ENCODE data around the gene PARVB. TPM values are rescaled to one million over a fixed set of nuclear protein-coding genes. Genes with fewer than 3 reads are reported as not detected.
A peak's percentile ranks its signal among the peaks of the same experiment; 100 is the strongest.

Gene PARVB
- total RNA-seq, 1 donor from 2014 or later, result 38.2 TPM

DNA sequence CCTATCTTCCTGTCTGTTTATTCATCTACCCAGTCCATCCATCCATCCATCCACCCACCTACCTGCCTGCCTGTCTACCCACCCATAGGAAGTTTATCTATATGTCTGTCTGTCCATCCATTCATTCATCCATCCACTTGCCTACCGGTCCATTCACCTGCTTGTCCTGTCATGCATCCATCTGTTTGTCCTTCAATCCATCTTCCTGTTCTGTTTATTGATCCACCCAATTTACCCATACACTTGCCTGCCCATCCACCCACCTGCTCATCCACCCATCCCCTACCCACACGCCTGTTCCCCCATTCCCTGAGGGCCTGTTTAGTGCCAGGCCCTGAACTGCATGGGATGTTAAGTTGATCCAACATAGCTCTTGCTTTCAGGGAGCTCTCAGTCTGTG, 175.1 kb downstream of the PARVB start:
- intact Hi-C loops (cut with DNase I), result no loop called here
- no peak for ATAC-seq

DNA sequence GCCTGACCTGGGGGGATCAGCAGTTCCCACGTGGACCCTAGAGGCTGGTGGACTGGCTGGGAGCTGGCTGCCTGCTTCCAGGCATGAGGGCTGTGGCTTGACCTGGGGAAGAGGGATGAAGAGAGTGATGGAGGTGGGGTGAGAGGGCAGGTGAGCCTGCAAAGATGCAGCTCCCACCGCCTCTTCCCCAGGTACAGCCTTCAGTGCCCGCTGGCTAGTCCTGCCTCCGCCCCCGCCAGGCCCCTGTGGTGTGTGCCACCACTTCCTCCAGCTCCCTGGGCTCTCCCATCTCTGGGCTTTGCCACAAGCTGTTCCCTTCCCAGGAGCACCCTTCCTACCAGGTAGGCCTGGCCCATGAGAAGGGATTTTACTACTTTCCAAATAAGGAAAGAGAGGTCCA, 175.8 kb downstream of the PARVB start:
- ATAC-seq (no peak), DNase-seq (ENCODE audit: low spot score) (peak; percentile 40)
- intact Hi-C loops (cut with DNase I), result no loop called here

More for the DNA sequence above, 175.1 kb downstream of the PARVB start:
- no peak for DNase-seq (ENCODE audit: low spot score)

GRCh38 chr22:44200451-44200850, 176.3 kb downstream of the PARVB start:
- peak; percentile 38 for DNase-seq (ENCODE audit: low spot score)
- ATAC-seq, result no peak
- intact Hi-C loops (cut with DNase I), result no loop called here

- no peak for ATAC-seq
- peak; percentile 57 for DNase-seq (ENCODE audit: low spot score)
- intact Hi-C loops (cut with DNase I), result no loop called here
Measured at GRCh38 chr22:44200855-44201550, 176.9 kb downstream of the PARVB start.

- intact Hi-C loops (cut with DNase I), result no loop called here
- DNase-seq (ENCODE audit: low spot score) (peak; percentile 56), ATAC-seq (no peak)
Measured at GRCh38 chr22:44201665-44202064, 177.6 kb downstream of the PARVB start.

- intact Hi-C loops (cut with DNase I), result no loop called here
- DNase-seq (ENCODE audit: low spot score), result peak; percentile 50
- peak; percentile 47 for ATAC-seq
Measured at GRCh38 chr22:44202261-44202789, 178.2 kb downstream of the PARVB start.

GRCh38 chr22:44203203-44203602, 179.1 kb downstream of the PARVB start:
- intact Hi-C loops (cut with DNase I), result no loop called here
- no peak for ATAC-seq
- DNase-seq (ENCODE audit: low spot score), result no peak

- intact Hi-C loops (cut with DNase I), result no loop called here
- ATAC-seq, result no peak
- peak; percentile 47 for DNase-seq (ENCODE audit: low spot score)
Measured at GRCh38 chr22:44204739-44205515, 180.8 kb downstream of the PARVB start.

DNA sequence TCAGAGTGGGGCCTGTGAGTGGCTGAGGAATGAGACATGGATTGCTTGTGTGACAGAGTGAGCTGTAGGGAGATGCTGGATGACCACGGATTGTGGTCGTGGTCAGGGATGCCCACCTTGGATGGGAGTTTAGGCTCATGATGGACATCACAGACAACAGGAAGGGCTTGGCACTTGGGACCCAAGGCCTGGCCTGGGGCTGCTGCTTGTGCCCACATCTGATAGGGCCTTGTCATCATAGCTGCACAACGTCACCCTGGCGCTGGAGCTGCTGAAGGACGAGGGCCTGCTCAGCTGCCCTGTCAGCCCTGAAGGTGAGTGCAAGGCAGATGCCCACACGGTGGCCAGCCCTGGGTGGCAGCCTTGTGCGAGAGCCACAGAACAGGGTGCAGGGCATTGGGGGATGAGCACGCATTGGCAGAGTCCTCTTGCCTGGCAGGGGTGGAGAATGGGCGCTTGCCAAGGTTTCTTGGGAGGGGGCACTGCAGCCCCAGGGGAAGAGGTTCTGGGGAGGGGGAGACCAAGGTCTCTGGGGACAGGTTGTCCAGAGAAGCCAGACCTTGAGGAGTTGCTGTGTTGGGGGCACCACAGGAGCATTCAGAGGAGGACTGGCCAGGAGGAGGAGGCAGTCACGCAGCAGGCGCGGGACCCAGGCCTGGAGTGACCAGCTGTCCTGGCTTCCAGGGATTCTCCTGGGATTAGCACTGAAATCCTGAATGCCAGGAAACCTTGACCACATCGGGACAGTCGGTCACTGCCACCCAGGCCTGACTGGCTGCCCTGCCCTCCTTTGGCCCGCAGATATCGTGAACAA, 181.6 kb downstream of the PARVB start:
- ATAC-seq (no peak), DNase-seq (ENCODE audit: low spot score) (peak; percentile 37)
- intact Hi-C loops (cut with DNase I), result no loop called here

DNA sequence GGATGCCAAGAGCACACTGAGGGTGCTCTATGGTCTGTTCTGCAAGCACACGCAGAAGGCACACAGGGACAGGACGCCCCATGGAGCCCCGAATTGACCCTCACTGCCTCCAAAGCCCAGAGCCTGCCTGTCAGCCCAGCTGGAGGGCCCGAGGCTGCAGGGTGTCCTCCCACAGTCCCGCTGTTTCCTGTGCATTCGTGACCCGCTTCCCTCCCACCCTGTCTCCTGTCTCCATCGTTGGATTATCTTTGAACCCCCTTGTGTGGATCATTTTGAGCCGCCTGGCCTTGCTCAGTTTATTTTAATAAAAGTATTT, 182.2 kb downstream of the PARVB start:
- DNase-seq (ENCODE audit: low spot score), result no peak
- intact Hi-C loops (cut with DNase I), result no loop called here

DNA sequence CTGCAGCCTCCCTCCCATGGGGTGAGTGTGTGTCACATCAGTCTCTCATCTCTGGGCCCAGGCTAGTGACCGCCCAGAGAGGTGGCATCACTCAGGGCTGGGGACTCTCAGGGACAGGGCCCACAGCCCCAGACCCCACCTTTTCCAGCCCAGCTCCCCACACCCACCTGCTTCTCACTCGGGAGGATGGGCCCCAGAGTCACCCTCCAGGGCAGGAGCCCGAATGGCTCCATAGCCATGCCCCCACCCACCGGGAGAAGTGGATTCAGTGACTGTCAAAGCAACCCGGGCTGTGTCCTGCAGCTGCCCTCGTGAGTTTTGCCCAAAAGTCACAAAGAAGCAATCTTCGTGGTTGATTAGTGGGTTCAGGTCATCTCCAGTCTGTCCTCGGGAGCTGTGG, 182.6 kb downstream of the PARVB start:
- ATAC-seq, result no peak
- no peak for DNase-seq (ENCODE audit: low spot score)
- intact Hi-C loops (cut with DNase I), result no loop called here

More for the DNA sequence above, 182.2 kb downstream of the PARVB start:
- no peak for ATAC-seq

DNA sequence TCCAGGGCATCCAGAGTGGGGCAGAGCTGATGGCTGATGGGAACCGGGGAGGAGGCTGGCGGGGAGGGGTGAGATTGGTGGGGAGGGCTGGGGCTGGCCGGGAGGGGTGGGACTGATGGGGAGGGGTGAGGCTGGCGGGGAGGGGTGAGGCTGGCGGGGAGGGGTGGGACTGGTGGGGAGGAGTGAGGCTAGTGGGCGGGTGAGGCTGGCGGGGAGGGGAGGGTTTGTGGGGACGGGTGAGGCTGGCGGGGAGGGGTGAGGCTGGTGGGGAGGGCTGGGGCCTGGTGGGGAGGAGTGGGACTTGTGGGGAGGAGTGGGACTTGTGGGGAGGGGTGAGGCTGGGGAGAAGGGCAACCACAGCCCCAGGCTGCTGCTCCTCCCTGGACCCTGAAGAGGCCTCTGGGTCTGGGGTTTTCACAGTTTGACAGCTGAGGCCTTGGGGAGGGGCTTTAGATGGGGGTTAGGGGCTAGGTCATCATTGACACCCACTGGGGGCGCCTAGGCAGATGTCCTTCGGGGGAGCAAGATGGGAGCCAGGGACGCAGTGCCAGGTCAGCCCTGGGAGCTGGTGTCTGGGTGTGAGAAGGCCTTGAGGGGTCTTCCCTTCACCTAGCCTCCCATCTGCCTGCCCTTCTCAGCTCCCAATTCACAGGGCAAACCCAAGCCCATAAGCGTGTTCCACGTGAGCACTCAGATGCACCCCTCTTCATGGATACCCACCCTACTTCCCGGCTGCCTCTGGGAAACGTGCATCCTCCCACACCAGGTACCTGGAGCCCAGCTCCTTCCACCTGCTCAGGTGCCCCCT, 183.3 kb downstream of the PARVB start:
- intact Hi-C loops (cut with DNase I), result no loop called here
- DNase-seq (ENCODE audit: low spot score), result no peak
- ATAC-seq, result no peak

- ATAC-seq, result no peak
- intact Hi-C loops (cut with DNase I), result no loop called here
- no peak for DNase-seq (ENCODE audit: low spot score)
Measured at GRCh38 chr22:44207981-44208317, 183.8 kb downstream of the PARVB start.

GRCh38 chr22:44209343-44209742, 185.2 kb downstream of the PARVB start:
- no peak for DNase-seq (ENCODE audit: low spot score)
- ATAC-seq, result no peak
- intact Hi-C loops (cut with DNase I), result no loop called here

- DNase-seq (ENCODE audit: low spot score) (no peak), ATAC-seq (no peak)
- intact Hi-C loops (cut with DNase I), result no loop called here
Measured at GRCh38 chr22:44210722-44211121, 186.6 kb downstream of the PARVB start.

DNA sequence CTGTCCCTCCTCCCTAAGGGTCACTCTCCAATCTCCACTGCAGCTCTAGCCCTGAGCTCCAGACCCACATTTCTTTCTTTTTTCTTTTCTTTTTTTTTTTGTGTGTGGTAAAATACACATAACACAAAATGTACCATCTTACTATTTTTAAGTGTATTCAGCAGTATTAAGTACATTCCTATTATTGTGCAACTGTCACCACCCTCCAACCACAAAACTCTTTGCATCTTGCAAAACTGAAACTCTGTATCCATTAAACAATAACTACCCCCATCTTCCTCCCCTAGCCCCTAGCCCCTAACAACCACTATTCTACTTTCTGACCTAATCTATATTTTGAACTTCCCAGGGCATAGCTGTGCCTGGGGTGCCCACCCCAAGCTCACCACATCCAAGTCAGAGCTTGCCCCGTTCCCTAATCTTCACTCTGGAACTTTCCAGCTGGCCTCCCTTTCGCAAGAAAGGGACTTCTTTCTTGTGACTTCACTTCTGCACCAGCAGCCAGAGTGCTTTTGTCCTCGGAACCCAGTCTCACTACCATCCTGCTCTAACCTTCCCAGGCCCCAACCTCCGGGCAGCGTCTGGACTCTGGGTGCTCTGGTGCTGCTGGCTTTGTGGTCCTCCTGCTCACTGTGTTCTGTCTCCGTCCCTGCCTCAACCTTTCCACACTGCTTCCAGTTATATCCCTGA, 187.3 kb downstream of the PARVB start:
- ATAC-seq, result no peak
- DNase-seq (ENCODE audit: low spot score), result no peak
- intact Hi-C loops (cut with DNase I), result no loop called here

- DNase-seq (ENCODE audit: low spot score) (no peak), ATAC-seq (peak; percentile 17)
- intact Hi-C loops (cut with DNase I), result no loop called here
Measured at GRCh38 chr22:44211946-44212930, 188.1 kb downstream of the PARVB start.
